GM23338 (cell line): ENCODE data around the gene NUBP1. TPM values are rescaled to one million over a fixed set of nuclear protein-coding genes. Genes with fewer than 3 reads are reported as not detected.
"Not testable (repeated sequence)": the region's sequence is repeated elsewhere in the genome, so short reads cannot be mapped to it uniquely, and the experiment has no call there.

Source experiments
- ATAC-seq: fragments of 200-7000 bp; cut with Tn5 transposase; 3 replicates; pipeline ENCODE4 v1.9.1; 2020
- DNase-seq: peaks from one replicate; pipeline ENCODE4 v3.0.0-alpha.2; 2015; ENCODE audit warnings: low spot score
- H2AFZ ChIP-seq: fragments of 200-600 bp; sonication (generic); 2 replicates; pipeline ENCODE4 v1.8.0; 2016; ENCODE audit warnings: antibody characterized with exemption, mild to moderate bottlenecking, moderate library complexity
- H3F3A ChIP-seq: fragments of 200-600 bp; sonication (generic); replicated peaks from 2 replicates; pipeline ENCODE4 v1.8.0; 2017; ENCODE audit warnings: antibody characterized with exemption, mixed run types, low read depth
- H3K27ac ChIP-seq: fragments of 200-600 bp; sonication (generic); 2 replicates; pipeline ENCODE4 v1.6.1; 2016; ENCODE audit warnings: low read depth
- H3K27me3 ChIP-seq: fragments of 200-600 bp; sonication (generic); 2 replicates; pipeline ENCODE4 v1.8.0; 2016; ENCODE audit warnings: mild to moderate bottlenecking, mixed run types, moderate library complexity; ENCODE audit not compliant: insufficient read depth
- H3K36me3 ChIP-seq: fragments of 200-600 bp; sonication (generic); 2 replicates; pipeline ENCODE4 v1.8.0; 2016; ENCODE audit warnings: mild to moderate bottlenecking; ENCODE audit not compliant: insufficient read depth
- H3K4me1 ChIP-seq: fragments of 200-600 bp; sonication (generic); 2 replicates; pipeline ENCODE4 v1.8.0; 2016; ENCODE audit warnings: mild to moderate bottlenecking, moderate library complexity; ENCODE audit not compliant: insufficient read depth
- H3K4me2 ChIP-seq: fragments of 200-600 bp; sonication (generic); 2 replicates; pipeline ENCODE4 v1.7.1; 2017; ENCODE audit warnings: mixed run types
- H3K4me3 ChIP-seq: fragments of 200-600 bp; sonication (generic); 2 replicates; pipeline ENCODE4 v1.6.1; 2016; ENCODE audit warnings: mixed run types
- H3K79me2 ChIP-seq: fragments of 200-600 bp; sonication (generic); replicated peaks from 2 replicates; pipeline ENCODE4 v1.8.0; 2017; ENCODE audit warnings: mild to moderate bottlenecking; ENCODE audit not compliant: insufficient read depth
- H3K9me2 ChIP-seq: fragments of 200-600 bp; sonication (generic); 2 replicates; pipeline ENCODE4 v1.8.0; 2017; ENCODE audit not compliant: insufficient read depth
- H4K20me1 ChIP-seq: fragments of 200-600 bp; sonication (generic); replicated peaks from 2 replicates; pipeline ENCODE4 v1.8.0; 2017; ENCODE audit warnings: mild to moderate bottlenecking; ENCODE audit not compliant: insufficient read depth
- H3K27ac Mint-ChIP-seq: 2 replicates; pipeline ENCODE4 v1.8.0; 2020; ENCODE audit warnings: inconsistent platforms, mild to moderate bottlenecking, moderate library complexity, mixed read lengths
- H3K27me3 Mint-ChIP-seq: 3 replicates; pipeline ENCODE4 v1.8.0; 2022; ENCODE audit warnings: low read depth, mild to moderate bottlenecking, moderate library complexity, mixed read lengths, inconsistent platforms; ENCODE audit not compliant: insufficient read depth, poor library complexity
- H3K36me3 Mint-ChIP-seq: 3 replicates; pipeline ENCODE4 v1.8.0; 2021; ENCODE audit warnings: low read depth, mild to moderate bottlenecking, inconsistent platforms, moderate library complexity, mixed read lengths
- H3K4me1 Mint-ChIP-seq: 3 replicates; pipeline ENCODE4 v1.8.0; 2020; ENCODE audit warnings: mild to moderate bottlenecking, inconsistent platforms, mixed read lengths
- H3K4me3 Mint-ChIP-seq: 3 replicates; pipeline ENCODE4 v1.8.0; 2021; ENCODE audit warnings: moderate library complexity, mild to moderate bottlenecking, inconsistent platforms, mixed read lengths
- H3K9me3 Mint-ChIP-seq: 3 replicates; pipeline ENCODE4 v1.8.0; 2020; ENCODE audit warnings: moderate library complexity, mild to moderate bottlenecking, inconsistent platforms, mixed read lengths
- CREB1 ChIP-seq: fragments of 250-450 bp; sonication (Bioruptor Pico); IDR thresholded peaks from 2 replicates; pipeline ENCODE4 v1.5.0; 2020; ENCODE audit warnings: low read depth, mild to moderate bottlenecking, moderate library complexity
- CTCF ChIP-seq, 2 experiments: fragments of 200-600 bp in 1 of 2; sonication (generic) in 1 of 2; conservative IDR thresholded peaks; 2 replicates each; pipeline versions ENCODE4 v1.5.1 to v1.6.1; 2016 to 2017; ENCODE audit warnings: antibody characterized with exemption in 2 of 2, low read depth in 2 of 2, mild to moderate bottlenecking in 2 of 2, moderate library complexity in 1 of 2
- ETS1 ChIP-seq: IDR thresholded peaks from 2 replicates; pipeline ENCODE4 v1.6.1; 2016; ENCODE audit warnings: antibody characterized with exemption
- EZH2phosphoT487 ChIP-seq: fragments of 200-600 bp; sonication (generic); IDR thresholded peaks from one replicate; pipeline ENCODE4 v1.8.1; 2018; ENCODE audit warnings: antibody characterized with exemption; ENCODE audit not compliant: unreplicated experiment
- JUNB ChIP-seq: IDR thresholded peaks from one replicate; pipeline ENCODE4 v1.6.1; 2016; ENCODE audit warnings: antibody characterized with exemption; ENCODE audit not compliant: unreplicated experiment
- POLR2AphosphoS5 ChIP-seq: IDR thresholded peaks from 2 replicates; pipeline ENCODE4 v1.6.1; 2016; ENCODE audit warnings: antibody characterized with exemption, low read depth
- REST ChIP-seq: IDR thresholded peaks from one replicate; pipeline ENCODE4 v1.6.1; 2018; ENCODE audit warnings: antibody characterized with exemption; ENCODE audit not compliant: unreplicated experiment
- ZNF114 ChIP-seq: fragments of 250-450 bp; sonication (Bioruptor Pico); IDR thresholded peaks from 2 replicates; pipeline ENCODE4 v1.5.0; 2020; ENCODE audit warnings: mild to moderate bottlenecking, moderate library complexity
- ZNF331 ChIP-seq: fragments of 250-450 bp; sonication (Bioruptor Pico); IDR thresholded peaks from 2 replicates; pipeline ENCODE4 v1.5.0; 2020; ENCODE audit warnings: low read depth, mild to moderate bottlenecking, moderate library complexity
- polyA plus RNA-seq: library from polyadenylated mRNA; unstranded; fragments of >200 nt; fragmentation: Nextera tagmentation; extraction: Ambion mirVana; gene quantifications from 2 replicates; pipeline ENCODE4 v1.2.1, GENCODE V29; 2016
- total RNA-seq: library from RNA; depleted of rRNA; stranded (reverse); fragments of >200 nt; shearing (Covaris generic); gene quantifications from 2 replicates; pipeline ENCODE4 v1.2.3, GENCODE V29; 2014
- TF ChIP-seq, protein P1 (sequence below): fragments of 250-450 bp; sonication (Bioruptor Pico); IDR thresholded peaks from 2 replicates; pipeline ENCODE4 v1.5.0; 2020; ENCODE audit warnings: mild to moderate bottlenecking, moderate library complexity

Gene NUBP1
- total and polyA plus RNA-seq, 2 experiments from 2014 or later, result 22.8 to 41.2 TPM

- H4K20me1 ChIP-seq, H3K4me1 ChIP-seq, H3K27ac Mint-ChIP-seq, DNase-seq, H3K36me3 ChIP-seq, H3K27ac ChIP-seq, H3K4me3 ChIP-seq, H3K4me1 Mint-ChIP-seq, H3K4me3 Mint-ChIP-seq, H3K27me3 Mint-ChIP-seq, H3K79me2 ChIP-seq, H3K27me3 ChIP-seq, H3K9me2 ChIP-seq, H2AFZ ChIP-seq, H3F3A ChIP-seq, ATAC-seq, H3K4me2 ChIP-seq: not testable (repeated sequence)
- peaks cover 32% of the 10 kb centered on the region; the same call in 2 of the 3 replicates for H3K36me3 Mint-ChIP-seq
- H3K9me3 Mint-ChIP-seq, result peaks cover 41% of the 10 kb centered on the region
Measured at GRCh38 chr16:10788630-10789029, 45.0 kb downstream of the NUBP1 start.

GRCh38 chr16:10791048-10791447 lies 47.4 kb downstream of the NUBP1 start:
- Mint-ChIP-seq H3K36me3 (peaks cover 24% of the 10 kb centered on the region; the same call in 2 of the 3 replicates), H3K27ac (no peak overlapping the region), H3K4me1 (peaks cover 5% of the 10 kb centered on the region; the same call in 2 of the 3 replicates), H3K9me3 (peaks cover 36% of the 10 kb centered on the region), H3K27me3 (peaks cover 6% of the 10 kb centered on the region), H3K4me3 (no peak overlapping the region)
- Histone ChIP-seq H3K4me2 (no peak overlapping the region), H3K79me2 (no peaks in the 10 kb centered on the region), H3K27me3 (no peaks in the 10 kb centered on the region), H3K4me3 (no peak overlapping the region), H2AFZ (no peak overlapping the region), H3K4me1 (no peaks in the 10 kb centered on the region), H3K9me2 (no peaks in the 10 kb centered on the region), H3F3A (no peaks in the 10 kb centered on the region), H3K27ac (no peak overlapping the region), H4K20me1 (no peaks in the 10 kb centered on the region), H3K36me3 (no peaks in the 10 kb centered on the region; the same call in 1 of the 2 replicates)
- ATAC-seq (no peak), DNase-seq (no peak)
- TF ChIP-seq ZNF331 (CRISPR knock-in tag), result no peak
- no peak for TF ChIP-seq JUNB
- TF ChIP-seq EZH2phosphoT487, result no peak
- TF ChIP-seq POLR2AphosphoS5, result no peak
- no peak for TF ChIP-seq ETS1
- no peak for TF ChIP-seq CREB1 (CRISPR knock-in tag)
- no peak for TF ChIP-seq ZNF114 (CRISPR knock-in tag)
- no peak for TF ChIP-seq REST
- TF ChIP-seq, protein P1, sequence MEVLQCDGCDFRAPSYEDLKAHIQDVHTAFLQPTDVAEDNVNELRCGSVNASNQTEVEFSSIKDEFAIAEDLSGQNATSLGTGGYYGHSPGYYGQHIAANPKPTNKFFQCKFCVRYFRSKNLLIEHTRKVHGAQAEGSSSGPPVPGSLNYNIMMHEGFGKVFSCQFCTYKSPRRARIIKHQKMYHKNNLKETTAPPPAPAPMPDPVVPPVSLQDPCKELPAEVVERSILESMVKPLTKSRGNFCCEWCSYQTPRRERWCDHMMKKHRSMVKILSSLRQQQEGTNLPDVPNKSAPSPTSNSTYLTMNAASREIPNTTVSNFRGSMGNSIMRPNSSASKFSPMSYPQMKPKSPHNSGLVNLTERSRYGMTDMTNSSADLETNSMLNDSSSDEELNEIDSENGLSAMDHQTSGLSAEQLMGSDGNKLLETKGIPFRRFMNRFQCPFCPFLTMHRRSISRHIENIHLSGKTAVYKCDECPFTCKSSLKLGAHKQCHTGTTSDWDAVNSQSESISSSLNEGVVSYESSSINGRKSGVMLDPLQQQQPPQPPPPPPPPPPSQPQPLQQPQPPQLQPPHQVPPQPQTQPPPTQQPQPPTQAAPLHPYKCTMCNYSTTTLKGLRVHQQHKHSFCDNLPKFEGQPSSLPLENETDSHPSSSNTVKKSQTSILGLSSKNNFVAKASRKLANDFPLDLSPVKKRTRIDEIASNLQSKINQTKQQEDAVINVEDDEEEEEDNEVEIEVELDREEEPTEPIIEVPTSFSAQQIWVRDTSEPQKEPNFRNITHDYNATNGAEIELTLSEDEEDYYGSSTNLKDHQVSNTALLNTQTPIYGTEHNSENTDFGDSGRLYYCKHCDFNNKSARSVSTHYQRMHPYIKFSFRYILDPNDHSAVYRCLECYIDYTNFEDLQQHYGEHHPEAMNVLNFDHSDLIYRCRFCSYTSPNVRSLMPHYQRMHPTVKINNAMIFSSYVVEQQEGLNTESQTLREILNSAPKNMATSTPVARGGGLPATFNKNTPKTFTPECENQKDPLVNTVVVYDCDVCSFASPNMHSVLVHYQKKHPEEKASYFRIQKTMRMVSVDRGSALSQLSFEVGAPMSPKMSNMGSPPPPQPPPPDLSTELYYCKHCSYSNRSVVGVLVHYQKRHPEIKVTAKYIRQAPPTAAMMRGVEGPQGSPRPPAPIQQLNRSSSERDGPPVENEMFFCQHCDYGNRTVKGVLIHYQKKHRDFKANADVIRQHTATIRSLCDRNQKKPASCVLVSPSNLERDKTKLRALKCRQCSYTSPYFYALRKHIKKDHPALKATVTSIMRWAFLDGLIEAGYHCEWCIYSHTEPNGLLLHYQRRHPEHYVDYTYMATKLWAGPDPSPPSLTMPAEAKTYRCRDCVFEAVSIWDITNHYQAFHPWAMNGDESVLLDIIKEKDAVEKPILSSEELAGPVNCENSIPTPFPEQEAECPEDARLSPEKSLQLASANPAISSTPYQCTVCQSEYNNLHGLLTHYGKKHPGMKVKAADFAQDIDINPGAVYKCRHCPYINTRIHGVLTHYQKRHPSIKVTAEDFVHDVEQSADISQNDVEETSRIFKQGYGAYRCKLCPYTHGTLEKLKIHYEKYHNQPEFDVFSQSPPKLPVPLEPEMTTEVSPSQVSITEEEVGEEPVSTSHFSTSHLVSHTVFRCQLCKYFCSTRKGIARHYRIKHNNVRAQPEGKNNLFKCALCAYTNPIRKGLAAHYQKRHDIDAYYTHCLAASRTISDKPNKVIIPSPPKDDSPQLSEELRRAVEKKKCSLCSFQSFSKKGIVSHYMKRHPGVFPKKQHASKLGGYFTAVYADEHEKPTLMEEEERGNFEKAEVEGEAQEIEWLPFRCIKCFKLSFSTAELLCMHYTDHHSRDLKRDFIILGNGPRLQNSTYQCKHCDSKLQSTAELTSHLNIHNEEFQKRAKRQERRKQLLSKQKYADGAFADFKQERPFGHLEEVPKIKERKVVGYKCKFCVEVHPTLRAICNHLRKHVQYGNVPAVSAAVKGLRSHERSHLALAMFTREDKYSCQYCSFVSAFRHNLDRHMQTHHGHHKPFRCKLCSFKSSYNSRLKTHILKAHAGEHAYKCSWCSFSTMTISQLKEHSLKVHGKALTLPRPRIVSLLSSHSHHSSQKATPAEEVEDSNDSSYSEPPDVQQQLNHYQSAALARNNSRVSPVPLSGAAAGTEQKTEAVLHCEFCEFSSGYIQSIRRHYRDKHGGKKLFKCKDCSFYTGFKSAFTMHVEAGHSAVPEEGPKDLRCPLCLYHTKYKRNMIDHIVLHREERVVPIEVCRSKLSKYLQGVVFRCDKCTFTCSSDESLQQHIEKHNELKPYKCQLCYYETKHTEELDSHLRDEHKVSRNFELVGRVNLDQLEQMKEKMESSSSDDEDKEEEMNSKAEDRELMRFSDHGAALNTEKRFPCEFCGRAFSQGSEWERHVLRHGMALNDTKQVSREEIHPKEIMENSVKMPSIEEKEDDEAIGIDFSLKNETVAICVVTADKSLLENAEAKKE, result no peak
- no peak for TF ChIP-seq CTCF (conservative IDR thresholded peaks at IDR 0.05; ENCODE audit: low read depth in 2 of 2)
